Measurements from ENCODE around the gene SLC37A1.

Gene SLC37A1

GRCh38 chr21:42542596-42542995 lies 28.9 kb downstream of the SLC37A1 start:
- Histone ChIP-seq H3K4me3 (ENCODE audit: low read depth in 1 of 2, low read length in 1 of 2) (no peak overlapping the region), H3K4me1 (ENCODE audit: control insufficient read depth in 1 of 2, insufficient read depth in 1 of 2, low read depth in 1 of 2, low read length in 1 of 2) (no peaks in the 10 kb centered on the region), H3K36me3 (peaks cover 85% of the 10 kb centered on the region), H3K27ac (no peak overlapping the region), H3K9me3 (no peaks in the 10 kb centered on the region), H3K27me3 (no peaks in the 10 kb centered on the region)
- TF ChIP-seq CTCF (IDR thresholded peaks at IDR 0.05): no peak

- no peak for TF ChIP-seq CTCF (IDR thresholded peaks at IDR 0.05)
- no peaks in the 10 kb centered on the region for H3K4me1 ChIP-seq (ENCODE audit: control insufficient read depth in 1 of 2, insufficient read depth in 1 of 2, low read depth in 1 of 2, low read length in 1 of 2)
- H3K9me3 ChIP-seq: no peaks in the 10 kb centered on the region
- H3K36me3 ChIP-seq: peaks cover 92% of the 10 kb centered on the region
- H3K27me3 ChIP-seq: no peaks in the 10 kb centered on the region
- H3K4me3 ChIP-seq (ENCODE audit: low read depth in 1 of 2, low read length in 1 of 2): no peak overlapping the region
- no peak overlapping the region for H3K27ac ChIP-seq
Measured at GRCh38 chr21:42543106-42543847, 29.6 kb downstream of the SLC37A1 start.

- no peaks in the 10 kb centered on the region for H3K9me3 ChIP-seq
- no peaks in the 10 kb centered on the region for H3K27me3 ChIP-seq
- H3K4me3 ChIP-seq (ENCODE audit: low read depth in 1 of 2, low read length in 1 of 2): no peak overlapping the region
- peaks cover 99% of the 10 kb centered on the region for H3K36me3 ChIP-seq
- TF ChIP-seq CTCF (IDR thresholded peaks at IDR 0.05): no peak
- H3K4me1 ChIP-seq (ENCODE audit: control insufficient read depth in 1 of 2, insufficient read depth in 1 of 2, low read depth in 1 of 2, low read length in 1 of 2): no peaks in the 10 kb centered on the region
- H3K27ac ChIP-seq: no peak overlapping the region
Measured at GRCh38 chr21:42544544-42544943, 30.9 kb downstream of the SLC37A1 start.

GRCh38 chr21:42545317-42545716 lies 31.7 kb downstream of the SLC37A1 start:
- H3K27me3 ChIP-seq: no peaks in the 10 kb centered on the region
- H3K27ac ChIP-seq: no peak overlapping the region
- no peaks in the 10 kb centered on the region for H3K9me3 ChIP-seq
- peaks cover 92% of the 10 kb centered on the region for H3K36me3 ChIP-seq
- no peak for TF ChIP-seq CTCF (IDR thresholded peaks at IDR 0.05)
- H3K4me3 ChIP-seq (ENCODE audit: low read depth in 1 of 2, low read length in 1 of 2): no peak overlapping the region
- H3K4me1 ChIP-seq (ENCODE audit: control insufficient read depth in 1 of 2, insufficient read depth in 1 of 2, low read depth in 1 of 2, low read length in 1 of 2): no peaks in the 10 kb centered on the region

GRCh38 chr21:42545745-42546144 lies 32.1 kb downstream of the SLC37A1 start:
- no peak for TF ChIP-seq CTCF (IDR thresholded peaks at IDR 0.05)
- Histone ChIP-seq H3K9me3 (no peaks in the 10 kb centered on the region), H3K27ac (no peak overlapping the region), H3K27me3 (no peaks in the 10 kb centered on the region), H3K36me3 (peaks cover 87% of the 10 kb centered on the region), H3K4me1 (ENCODE audit: control insufficient read depth in 1 of 2, insufficient read depth in 1 of 2, low read depth in 1 of 2, low read length in 1 of 2) (no peaks in the 10 kb centered on the region), H3K4me3 (ENCODE audit: low read depth in 1 of 2, low read length in 1 of 2) (no peak overlapping the region)
